Activated T-cell treated with anti-CD3 and anti-CD28 coated beads, Interleukin-2, amount 50 U/mL, for 24 hours (primary cell): ENCODE results near the gene ZBTB45.

Source experiments
- DNase-seq: peaks from one replicate; pipeline ENCODE4 v3.0.0-alpha.2; 2020
- H3K27ac Mint-ChIP-seq: 2 replicates; pipeline ENCODE4 v1.8.0; 2020; ENCODE audit warnings: mild to moderate bottlenecking, mixed read lengths
- H3K27me3 Mint-ChIP-seq: 2 replicates; pipeline ENCODE4 v1.8.0; 2020; ENCODE audit warnings: mixed read lengths
- H3K36me3 Mint-ChIP-seq: 2 replicates; pipeline ENCODE4 v1.8.0; 2020; ENCODE audit warnings: low read depth, mixed read lengths
- H3K4me1 Mint-ChIP-seq: 2 replicates; pipeline ENCODE4 v1.8.0; 2020; ENCODE audit warnings: low read depth, mixed read lengths
- H3K4me3 Mint-ChIP-seq: 2 replicates; pipeline ENCODE4 v1.8.0; 2020; ENCODE audit warnings: mild to moderate bottlenecking, moderate library complexity, mixed read lengths
- H3K9me3 Mint-ChIP-seq: 2 replicates; pipeline ENCODE4 v1.8.0; 2020; ENCODE audit warnings: mixed read lengths

ZBTB45 gene

DNA sequence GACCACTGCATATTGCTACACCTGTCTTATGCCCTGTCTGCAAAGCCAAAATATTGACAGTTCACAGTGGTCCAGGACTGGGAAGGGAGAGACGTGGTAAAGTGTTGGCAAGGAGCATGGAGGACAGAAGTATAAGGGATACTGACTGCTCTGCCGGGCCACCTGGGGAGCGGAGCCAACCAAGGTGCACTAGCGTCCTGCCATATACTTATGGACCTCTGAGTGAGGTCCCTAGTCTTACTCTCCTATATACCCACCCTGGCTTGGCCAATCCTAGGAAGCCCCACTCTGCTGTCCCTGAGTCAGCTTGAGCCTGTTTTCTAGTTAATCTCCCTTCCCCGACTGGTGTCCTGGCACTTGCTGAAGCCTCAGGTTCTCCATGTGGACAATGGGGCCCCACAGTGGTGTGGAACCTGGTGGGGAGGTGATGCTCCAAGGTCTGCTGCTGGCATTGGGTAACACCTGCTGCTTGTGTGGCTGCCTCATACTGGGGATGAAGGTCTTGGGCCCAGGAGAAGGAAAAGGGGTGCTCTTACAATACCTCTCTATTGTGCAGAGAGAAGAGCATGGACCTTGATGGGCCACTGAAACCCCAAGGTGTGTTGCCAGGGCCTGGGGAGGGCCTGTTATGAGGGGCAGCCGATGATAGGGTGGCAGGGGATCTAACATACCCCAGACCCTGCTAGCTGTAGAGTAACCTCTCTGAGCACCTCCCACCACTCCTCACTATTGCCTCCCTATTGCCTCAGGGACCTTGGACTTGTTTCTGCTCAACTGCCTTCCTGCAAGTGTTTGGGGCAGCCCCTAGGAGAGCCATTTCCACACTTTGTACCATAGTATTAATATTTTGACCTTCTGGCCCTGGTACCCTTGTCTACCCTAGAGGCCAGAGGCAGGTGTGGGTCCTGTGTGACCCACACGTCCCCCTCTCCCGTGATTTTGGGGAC is 17.5 kb upstream of the ZBTB45 start:
- H3K4me3 Mint-ChIP-seq, result peak overlapping the region; percentile 71
- H3K27me3 Mint-ChIP-seq, result no peaks in the 10 kb centered on the region
- no peaks in the 10 kb centered on the region for H3K9me3 Mint-ChIP-seq
- H3K36me3 Mint-ChIP-seq, result no peaks in the 10 kb centered on the region
- H3K4me1 Mint-ChIP-seq, result peaks cover 9% of the 10 kb centered on the region
- H3K27ac Mint-ChIP-seq, result no peak overlapping the region
- no peak for DNase-seq

- Mint-ChIP-seq H3K36me3 (no peaks in the 10 kb centered on the region), H3K4me1 (peaks cover 9% of the 10 kb centered on the region), H3K27ac (no peak overlapping the region), H3K9me3 (no peaks in the 10 kb centered on the region), H3K27me3 (no peaks in the 10 kb centered on the region), H3K4me3 (no peak overlapping the region)
- no peak for DNase-seq
Observed at GRCh38 chr19:58535857-58536256, 16.2 kb upstream of the ZBTB45 start.

- no peaks in the 10 kb centered on the region for H3K9me3 Mint-ChIP-seq
- no peaks in the 10 kb centered on the region for H3K4me1 Mint-ChIP-seq
- no peak overlapping the region for H3K4me3 Mint-ChIP-seq
- H3K27me3 Mint-ChIP-seq, result no peaks in the 10 kb centered on the region
- H3K27ac Mint-ChIP-seq, result no peak overlapping the region
- DNase-seq, result no peak
- no peaks in the 10 kb centered on the region for H3K36me3 Mint-ChIP-seq
Observed at GRCh38 chr19:58531034-58531840, 11.6 kb upstream of the ZBTB45 start.

GRCh38 chr19:58529405-58529804 is 9.8 kb upstream of the ZBTB45 start:
- no peaks in the 10 kb centered on the region for H3K36me3 Mint-ChIP-seq
- no peak overlapping the region for H3K4me3 Mint-ChIP-seq
- H3K4me1 Mint-ChIP-seq, result no peaks in the 10 kb centered on the region
- no peak overlapping the region for H3K27ac Mint-ChIP-seq
- H3K27me3 Mint-ChIP-seq, result no peaks in the 10 kb centered on the region
- H3K9me3 Mint-ChIP-seq, result no peaks in the 10 kb centered on the region
- DNase-seq, result no peak

- peaks cover 24% of the 10 kb centered on the region for H3K4me1 Mint-ChIP-seq
- no peaks in the 10 kb centered on the region for H3K27me3 Mint-ChIP-seq
- no peaks in the 10 kb centered on the region for H3K9me3 Mint-ChIP-seq
- H3K36me3 Mint-ChIP-seq, result peaks cover 21% of the 10 kb centered on the region
- no peak overlapping the region for H3K27ac Mint-ChIP-seq
- DNase-seq, result no peak
- H3K4me3 Mint-ChIP-seq, result no peak overlapping the region
Observed at GRCh38 chr19:58522709-58523108, 3.1 kb upstream of the ZBTB45 start.

GRCh38 chr19:58521651-58522050 is 2.0 kb upstream of the ZBTB45 start:
- H3K4me3 Mint-ChIP-seq, result no peak overlapping the region

DNA sequence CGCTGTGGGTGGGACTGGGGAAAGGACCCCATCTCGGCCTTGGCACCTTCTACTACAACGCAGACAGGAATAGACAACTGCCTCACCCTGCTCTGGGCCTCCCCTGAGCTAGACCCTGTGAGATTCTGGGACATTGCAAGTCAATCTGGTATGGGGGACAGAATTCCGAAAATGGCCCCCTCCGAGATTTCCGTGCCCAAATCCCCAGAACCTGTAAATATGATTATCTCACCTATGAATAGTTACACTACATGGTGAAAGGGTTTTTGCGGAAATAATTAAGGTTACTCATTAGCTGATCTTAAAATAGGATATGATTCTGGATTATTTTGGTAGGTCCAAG is 618 bp upstream of the ZBTB45 start:
- Mint-ChIP-seq H3K27me3 (no peaks in the 10 kb centered on the region), H3K4me3 (peak overlapping the region; percentile 94), H3K36me3 (peaks cover 45% of the 10 kb centered on the region), H3K27ac (peak overlapping the region; percentile 95), H3K4me1 (peaks cover 41% of the 10 kb centered on the region), H3K9me3 (no peaks in the 10 kb centered on the region)
- no peak for DNase-seq

More at GRCh38 chr19:58521651-58522050, 2.0 kb upstream of the ZBTB45 start:
- H3K36me3 Mint-ChIP-seq, result peaks cover 31% of the 10 kb centered on the region
- H3K27me3 Mint-ChIP-seq, result no peaks in the 10 kb centered on the region
- no peaks in the 10 kb centered on the region for H3K9me3 Mint-ChIP-seq
- H3K27ac Mint-ChIP-seq, result no peak overlapping the region
- no peak for DNase-seq
- H3K4me1 Mint-ChIP-seq, result peaks cover 30% of the 10 kb centered on the region

- Mint-ChIP-seq H3K27ac (peak overlapping the region; percentile 95), H3K4me1 (peaks cover 45% of the 10 kb centered on the region)
- peak; percentile 68 for DNase-seq
Observed at GRCh38 chr19:58519087-58519354, 589 bp downstream of the ZBTB45 start.

GRCh38 chr19:58518256-58519086 is 1.1 kb downstream of the ZBTB45 start:
- H3K4me3 Mint-ChIP-seq, result peak overlapping the region; percentile 94
- H3K36me3 Mint-ChIP-seq, result peaks cover 56% of the 10 kb centered on the region
- no peaks in the 10 kb centered on the region for H3K9me3 Mint-ChIP-seq
- peaks cover 47% of the 10 kb centered on the region for H3K4me1 Mint-ChIP-seq
- no peaks in the 10 kb centered on the region for H3K27me3 Mint-ChIP-seq
- DNase-seq, result no peak
- H3K27ac Mint-ChIP-seq, result peak overlapping the region; percentile 95

More at GRCh38 chr19:58519087-58519354, 589 bp downstream of the ZBTB45 start:
- H3K9me3 Mint-ChIP-seq, result no peaks in the 10 kb centered on the region
- no peaks in the 10 kb centered on the region for H3K27me3 Mint-ChIP-seq
- H3K36me3 Mint-ChIP-seq, result peaks cover 55% of the 10 kb centered on the region
- H3K4me3 Mint-ChIP-seq, result peak overlapping the region; percentile 94

DNA sequence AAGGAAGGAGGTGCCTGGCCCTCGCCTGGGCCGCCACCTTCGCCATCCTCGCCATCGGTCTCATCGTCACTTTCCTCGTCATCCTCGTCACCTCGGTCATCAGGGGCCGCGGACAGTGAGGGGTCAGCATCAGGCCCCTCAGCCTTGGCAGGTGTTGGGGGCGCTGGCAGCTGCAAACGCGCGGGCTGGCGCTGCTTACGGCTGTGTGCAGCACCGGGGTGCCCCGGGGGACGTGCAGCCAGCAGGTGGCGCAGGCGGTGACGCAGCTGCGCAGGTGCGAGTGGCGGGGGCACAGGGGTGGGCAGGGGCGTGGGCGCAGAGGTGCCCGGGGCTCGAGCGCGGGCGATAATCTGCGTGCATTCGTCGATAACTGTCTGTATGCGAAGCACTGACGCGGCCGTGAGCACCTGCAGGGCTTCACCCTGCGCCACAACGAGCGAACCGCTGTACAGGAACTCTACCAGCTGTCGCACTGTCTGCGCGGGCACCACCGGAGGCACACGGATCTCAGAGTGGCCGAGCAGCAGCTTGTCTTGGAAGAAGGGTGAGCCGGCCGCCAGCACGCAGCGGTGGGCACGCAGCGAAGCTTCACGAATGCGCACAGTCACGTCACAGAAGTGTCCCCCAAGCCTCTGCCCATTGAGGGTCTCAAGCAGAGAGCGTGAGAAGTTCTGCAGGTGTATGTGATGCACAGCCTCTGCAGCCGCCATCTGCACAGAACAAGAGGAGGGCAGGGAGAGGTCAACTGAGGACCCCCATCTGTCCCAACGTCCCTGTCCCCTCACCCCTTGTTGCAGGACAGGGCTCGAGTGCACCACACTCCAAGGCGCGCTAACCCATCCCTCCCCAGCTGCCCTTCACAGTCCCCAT is 2.4 kb downstream of the ZBTB45 start:
- Mint-ChIP-seq H3K27ac (no peak overlapping the region), H3K36me3 (peaks cover 56% of the 10 kb centered on the region), H3K9me3 (no peaks in the 10 kb centered on the region), H3K27me3 (no peaks in the 10 kb centered on the region), H3K4me1 (peaks cover 49% of the 10 kb centered on the region), H3K4me3 (no peak overlapping the region)
- DNase-seq, result no peak

- no peaks in the 10 kb centered on the region for H3K27me3 Mint-ChIP-seq
- no peak for DNase-seq
- no peaks in the 10 kb centered on the region for H3K9me3 Mint-ChIP-seq
- H3K27ac Mint-ChIP-seq, result peak overlapping the region; percentile 82
- H3K4me1 Mint-ChIP-seq, result peaks cover 48% of the 10 kb centered on the region
- peaks cover 56% of the 10 kb centered on the region for H3K36me3 Mint-ChIP-seq
- H3K4me3 Mint-ChIP-seq, result peak overlapping the region; percentile 88
Observed at GRCh38 chr19:58516246-58516836, 3.3 kb downstream of the ZBTB45 start.

DNA sequence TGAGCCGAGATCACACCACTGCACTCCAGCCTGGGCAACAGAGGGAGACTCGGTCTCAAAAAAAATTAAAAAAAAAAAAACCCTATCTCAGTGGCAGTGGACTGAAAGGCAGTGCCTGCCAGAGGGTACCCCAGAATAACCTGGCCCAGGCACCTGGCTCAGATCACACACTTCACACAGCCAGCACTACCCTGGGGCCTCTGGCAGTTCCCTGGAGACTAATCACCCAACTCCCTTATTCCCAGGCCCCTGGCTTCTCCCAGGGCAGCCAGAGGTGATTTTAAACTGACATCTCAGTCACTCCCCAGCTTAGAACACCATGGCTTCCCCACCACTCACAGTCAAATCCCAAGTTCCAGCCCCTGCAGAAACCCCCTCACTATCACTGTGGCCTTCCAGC is 4.4 kb downstream of the ZBTB45 start:
- H3K4me3 Mint-ChIP-seq, result peak overlapping the region; percentile 88
- no peaks in the 10 kb centered on the region for H3K27me3 Mint-ChIP-seq
- H3K27ac Mint-ChIP-seq, result peak overlapping the region; percentile 82
- peaks cover 56% of the 10 kb centered on the region for H3K36me3 Mint-ChIP-seq
- no peaks in the 10 kb centered on the region for H3K9me3 Mint-ChIP-seq
- H3K4me1 Mint-ChIP-seq, result peaks cover 43% of the 10 kb centered on the region
- no peak for DNase-seq

DNA sequence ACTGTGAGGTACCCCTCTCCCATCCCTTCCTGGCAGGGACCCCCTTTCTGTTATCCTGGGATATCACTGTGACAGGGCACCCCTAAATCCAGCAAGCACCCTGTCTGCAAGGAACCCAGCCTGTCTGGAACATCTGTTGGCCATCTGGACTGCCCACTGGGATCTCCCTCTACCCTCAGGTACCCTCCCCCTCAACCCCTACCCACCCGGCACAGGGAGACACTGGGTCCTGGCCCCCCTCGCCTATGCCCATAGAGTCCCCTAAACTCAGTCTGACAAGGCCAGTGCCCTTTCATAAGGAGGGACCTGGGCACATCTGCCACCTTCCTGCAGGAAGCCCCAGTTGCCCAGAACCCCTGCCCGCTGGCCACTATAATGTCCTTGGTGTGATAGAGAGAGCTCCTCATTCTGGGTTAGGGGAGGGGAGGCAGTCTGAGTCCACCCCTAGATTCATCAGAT is 5.0 kb downstream of the ZBTB45 start:
- H3K36me3 Mint-ChIP-seq, result peaks cover 51% of the 10 kb centered on the region
- H3K27ac Mint-ChIP-seq, result peak overlapping the region; percentile 92
- no peaks in the 10 kb centered on the region for H3K27me3 Mint-ChIP-seq
- H3K4me1 Mint-ChIP-seq, result peaks cover 38% of the 10 kb centered on the region
- no peaks in the 10 kb centered on the region for H3K9me3 Mint-ChIP-seq
- no peak for DNase-seq
- peak overlapping the region; percentile 88 for H3K4me3 Mint-ChIP-seq
